Ascending aorta (tissue), 2 donors: ENCODE measurements around the gene KCNIP1. TPM values are rescaled to one million over a fixed set of nuclear protein-coding genes. Genes with fewer than 3 reads are reported as not detected.

Experiments
- DNase-seq, 2 donors: peaks; one replicate each; pipeline ENCODE4 v3.0.0-alpha.2; 2019; ENCODE audit warnings: low spot score in 2 of 2
- H3K27ac ChIP-seq, 2 donors: fragments of 200-600 bp; sonication (generic); one replicate each; pipeline ENCODE4 v1.5.1; 2016 to 2017; ENCODE audit warnings: mild to moderate bottlenecking in 1 of 2
- H3K27me3 ChIP-seq: fragments of 200-600 bp; sonication (generic); one replicate; pipeline ENCODE4 v1.5.1; 2017
- H3K36me3 ChIP-seq, 2 donors: fragments of 200-600 bp; sonication (generic); one replicate each; pipeline ENCODE4 v1.5.1; 2016
- H3K4me1 ChIP-seq, 2 donors: fragments of 200-600 bp; sonication (generic); one replicate each; pipeline ENCODE4 v1.5.1; 2016 to 2017; ENCODE audit warnings: mild to moderate bottlenecking in 1 of 2
- H3K4me3 ChIP-seq, 2 donors: fragments of 200-600 bp; sonication (generic); one replicate each; pipeline ENCODE4 v1.5.1; 2016 to 2017; ENCODE audit warnings: mild to moderate bottlenecking in 1 of 2
- H3K9me3 ChIP-seq, 2 donors: fragments of 200-600 bp; sonication (generic); one replicate each; pipeline ENCODE4 v1.5.1; 2016
- CTCF ChIP-seq, 3 experiments: fragments of 200-600 bp in 2 of 3; fragments of 450-650 bp in 1 of 3; sonication (generic) in 2 of 3; IDR thresholded peaks; one replicate each; pipeline ENCODE4 v1.5.1; 2016 to 2019; ENCODE audit warnings: antibody characterized with exemption in 3 of 3, mild to moderate bottlenecking in 1 of 3, moderate library complexity in 1 of 3
- intact Hi-C: fragments of 100-400 bp; cut with DNase I; formaldehyde crosslinking; loops from one replicate; pipeline ENCODE4 v1.15.1; 2023
- total RNA-seq: library from RNA; depleted of rRNA; stranded (reverse); fragments of >200 nt; gene quantifications from one replicate; pipeline ENCODE4 v1.1.0, GENCODE V29; 2016

Gene KCNIP1
- total RNA-seq, 1 donor from 2014 or later = not detected

GRCh38 chr5:170732685-170733084, 228.9 kb downstream of the KCNIP1 start:
- DNase-seq = no peak
- intact Hi-C loops = no loop called here

GRCh38 chr5:170736966-170737365, 233.1 kb downstream of the KCNIP1 start:
- H3K4me3 ChIP-seq = no peak overlapping the region
- no peaks in the 10 kb centered on the region for H3K36me3 ChIP-seq
- H3K9me3 ChIP-seq = peaks cover 0 to 4% of the 10 kb centered on the region in 2 donors
- intact Hi-C loops = no loop called here
- no peak for TF ChIP-seq CTCF (IDR thresholded peaks at IDR 0.05)
- peak in 1 of 2 donors; percentile 8 for DNase-seq
- H3K27me3 ChIP-seq = no peaks in the 10 kb centered on the region
- H3K4me1 ChIP-seq = no peaks in the 10 kb centered on the region
- H3K27ac ChIP-seq = no peak overlapping the region

More at GRCh38 chr5:170732685-170733084, 228.9 kb downstream of the KCNIP1 start:
- H3K36me3 ChIP-seq = no peaks in the 10 kb centered on the region
- TF ChIP-seq CTCF (IDR thresholded peaks at IDR 0.05) = no peak
- H3K4me3 ChIP-seq = no peak overlapping the region
- H3K4me1 ChIP-seq = no peaks in the 10 kb centered on the region
- no peak overlapping the region for H3K27ac ChIP-seq
- H3K9me3 ChIP-seq = peaks cover 0 to 4% of the 10 kb centered on the region in 2 donors
- no peaks in the 10 kb centered on the region for H3K27me3 ChIP-seq

- intact Hi-C loops = no loop called here
- no peak for TF ChIP-seq CTCF (IDR thresholded peaks at IDR 0.05)
These were observed 233.8 kb downstream of the KCNIP1 start for GRCh38 chr5:170737591-170737990.

DNA sequence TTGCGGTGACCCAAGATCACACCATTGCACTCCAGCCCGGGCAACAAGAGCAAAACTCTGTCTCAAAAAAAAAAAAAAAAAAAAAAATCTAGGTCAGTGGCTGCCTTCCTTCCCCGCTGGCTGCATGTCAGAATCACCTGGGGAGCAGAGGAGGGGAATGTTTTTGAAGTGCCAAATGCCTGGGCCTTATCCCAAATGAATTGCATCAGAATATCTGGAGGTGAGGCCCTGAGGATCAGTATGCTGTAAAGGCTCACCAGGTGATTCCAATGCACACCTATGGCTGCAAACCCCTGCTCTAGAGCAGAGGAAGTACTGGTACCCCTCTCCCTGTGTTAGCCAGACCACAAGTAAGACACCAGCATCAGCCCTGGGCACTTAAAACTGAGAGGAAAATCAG, 235.0 kb downstream of the KCNIP1 start:
- intact Hi-C loops = no loop called here
- no peaks in the 10 kb centered on the region for H3K27me3 ChIP-seq
- peaks cover 0 to 4% of the 10 kb centered on the region in 2 donors for H3K9me3 ChIP-seq
- H3K4me1 ChIP-seq = no peaks in the 10 kb centered on the region
- no peak overlapping the region for H3K4me3 ChIP-seq
- no peak overlapping the region for H3K27ac ChIP-seq
- TF ChIP-seq CTCF (IDR thresholded peaks at IDR 0.05) = no peak
- no peaks in the 10 kb centered on the region for H3K36me3 ChIP-seq
- DNase-seq = peak in 1 of 2 donors; percentile 12

More at GRCh38 chr5:170737591-170737990, 233.8 kb downstream of the KCNIP1 start:
- Histone ChIP-seq H3K4me3 (no peak overlapping the region), H3K36me3 (no peaks in the 10 kb centered on the region), H3K9me3 (peaks cover 0 to 4% of the 10 kb centered on the region in 2 donors), H3K27ac (no peak overlapping the region), H3K4me1 (no peaks in the 10 kb centered on the region), H3K27me3 (no peaks in the 10 kb centered on the region)
- DNase-seq = peak in 1 of 2 donors; percentile 2

DNA sequence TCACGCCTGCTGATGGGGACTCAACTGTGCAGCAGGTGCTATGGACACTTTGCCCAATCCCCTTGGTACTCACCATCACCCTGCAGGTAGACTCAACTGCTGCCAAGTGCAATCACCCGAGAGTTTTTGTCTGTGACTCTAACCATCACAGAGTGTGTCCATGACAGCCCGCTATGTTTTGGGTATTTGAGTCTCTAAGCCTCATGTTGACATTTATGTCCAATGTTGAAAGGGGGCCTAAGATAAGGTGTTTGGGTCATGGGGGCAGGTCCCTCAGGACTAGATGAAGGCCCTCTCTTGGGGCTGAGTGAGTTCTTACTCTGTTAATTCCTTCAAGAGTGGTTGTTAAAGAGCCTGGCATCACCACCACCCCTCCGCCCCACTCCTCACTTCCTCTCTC, 235.6 kb downstream of the KCNIP1 start:
- DNase-seq = peak in 1 of 2 donors; percentile 37
- no peak for TF ChIP-seq CTCF (IDR thresholded peaks at IDR 0.05)
- H3K4me1 ChIP-seq = peaks cover 0 to 4% of the 10 kb centered on the region in 2 donors
- no peak overlapping the region for H3K4me3 ChIP-seq
- H3K36me3 ChIP-seq = no peaks in the 10 kb centered on the region
- no peak overlapping the region for H3K27ac ChIP-seq
- peaks cover 0 to 4% of the 10 kb centered on the region in 2 donors for H3K9me3 ChIP-seq
- intact Hi-C loops = no loop called here
- H3K27me3 ChIP-seq = no peaks in the 10 kb centered on the region
